Ovary (tissue), 9 donors: ENCODE results near the gene COL21A1. TPM values are rescaled to one million over a fixed set of nuclear protein-coding genes. Genes with fewer than 3 reads are reported as not detected.

ENCODE experiments used
- DNase-seq, 5 donors: peaks; one replicate each; pipeline ENCODE4 v3.0.0-alpha.2; 2019 to 2020
- H3K27ac ChIP-seq, 2 donors: fragments of 200-600 bp; one replicate each; pipeline versions ENCODE4 v1.5.1 to v1.8.0; 2019 to 2022
- H3K27me3 ChIP-seq: fragments of 200-600 bp; one replicate; pipeline ENCODE4 v1.8.0; 2022
- H3K36me3 ChIP-seq: fragments of 200-600 bp; sonication (generic); one replicate; pipeline ENCODE4 v1.5.1; 2019
- H3K4me1 ChIP-seq: one replicate; pipeline ENCODE4 v1.8.1; 2013; ENCODE audit warnings: mild to moderate bottlenecking, moderate library complexity; ENCODE audit not compliant: insufficient read depth
- H3K4me3 ChIP-seq: fragments of 200-600 bp; sonication (generic); one replicate; pipeline ENCODE4 v1.5.1; 2017
- H3K9me3 ChIP-seq, 2 donors: fragments of 200-600 bp in 1 of 2; sonication (generic) in 1 of 2; one replicate each; pipeline versions ENCODE4 v1.5.1 to v1.8.1; 2013 to 2019; ENCODE audit warnings: mild to moderate bottlenecking in 1 of 2, moderate library complexity in 1 of 2
- EP300 ChIP-seq: sonication (generic); formaldehyde crosslinking; IDR thresholded peaks from one replicate; pipeline ENCODE4 v1.6.1; 2017; ENCODE audit warnings: antibody characterized with exemption
- POLR2A ChIP-seq: fragments of 450-650 bp; IDR thresholded peaks from one replicate; pipeline ENCODE4 v1.6.1; 2017; ENCODE audit warnings: antibody characterized with exemption, mild to moderate bottlenecking, moderate library complexity
- WGBS, 3 donors: extraction: QIAGEN DNeasy Blood & Tissue Kit in 1 of 3; methylation state at CpG; one replicate each; pipeline versions ENCODE4 v1.1.5 to v1.1.7; 2013 to 2017; 5-methylcytosine and 5-hydroxymethylcytosine counted together
- intact Hi-C, 4 donors: fragments of 100-400 bp; cut with DNase I; formaldehyde crosslinking; loops; one replicate each; pipeline versions ENCODE4 v1.11.0 to v1.15.1; 2022 to 2023
- polyA plus RNA-seq, 2 donors: library from polyadenylated mRNA; stranded (reverse); fragments of 200-250 nt in 1 of 2; fragments of 350-450 nt in 1 of 2; fragmentation: Illumina TruSeq in 1 of 2; extraction: RNeasy Lipid Tissue Mini Kit (QIAGEN cat#74804) in 1 of 2; gene quantifications; one replicate each; pipeline ENCODE4 v1.2.3, GENCODE V29; 2013 to 2014
- total RNA-seq, 7 donors: library from RNA; depleted of rRNA in 2 of 7; stranded (reverse); fragments of >200 nt in 2 of 7; fragmentation: NEBNext Ultra II Directional in 3 of 7; extraction: Animal tissue kit (Norgen Biotek cat#: 25700) in 3 of 7; gene quantifications; one replicate each; pipeline versions ENCODE4 v1.1.0 to v1.2.4, GENCODE V29; 2016 to 2023
- TF ChIP-seq, protein P1 (sequence below), 3 donors: fragments of 450-650 bp in 2 of 3; fragments of 200-600 bp in 1 of 3; IDR thresholded peaks; one replicate each; pipeline versions ENCODE4 v1.5.1 to v1.8.0; 2016 to 2022; ENCODE audit warnings: antibody characterized with exemption in 3 of 3, mild to moderate bottlenecking in 1 of 3
- donor health status: DM: no; HTN: no; CAD: no; lungs with moderate emphysema.
- donor health status: DM: no; HTN: no; CAD: no.
- donor health status: Bipolar disorder and iron deficiency.
- donor health status: DM: yes; HTN: yes; CAD: no.
- donor health status: DM: no; HTN: no; CAD: no.
- donor health status: DM: yes; HTN: yes; CAD: no.

The COL21A1 gene
- total and polyA plus RNA-seq, 9 donors = 2.5 to 15.7 (median 4.0) TPM

DNA sequence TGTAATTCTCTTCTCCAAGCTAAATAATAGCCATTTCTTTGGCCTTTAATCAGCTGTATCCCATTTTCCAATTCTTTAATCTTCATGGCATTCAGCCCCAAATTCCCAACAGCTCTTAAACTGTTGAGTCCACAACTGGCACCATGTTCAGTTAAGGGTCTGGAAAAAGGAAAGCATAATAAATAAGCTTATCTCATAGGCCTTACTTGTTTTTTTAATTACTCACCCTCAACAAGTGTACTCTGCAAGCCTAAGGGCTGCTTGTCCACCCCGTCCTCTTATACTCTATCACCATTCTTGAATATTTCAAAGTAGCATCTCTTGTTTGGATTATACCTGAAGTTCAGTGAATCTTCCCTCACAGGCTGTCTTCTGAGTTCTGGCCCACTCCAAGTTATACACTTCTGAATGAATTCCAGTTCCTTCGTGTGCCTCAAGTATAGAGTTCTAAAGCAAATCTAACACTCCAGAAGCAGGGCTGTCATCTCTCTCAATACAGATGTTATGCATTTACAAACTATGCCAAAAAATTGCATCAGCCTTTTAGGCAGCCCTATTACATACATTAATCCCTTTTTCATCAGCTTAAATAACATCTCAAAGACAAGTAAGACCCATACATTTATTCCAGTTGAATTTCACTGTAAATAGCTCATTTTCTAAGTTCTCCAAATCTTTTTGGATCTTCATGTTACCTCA, 98.7 kb downstream of the COL21A1 start:
- H3K4me1 ChIP-seq = no peaks in the 10 kb centered on the region
- intact Hi-C loops = no loop called here
- H3K27me3 ChIP-seq = no peaks in the 10 kb centered on the region
- no peak overlapping the region for H3K27ac ChIP-seq
- 79 to 92% (median 82%) methylated on average over 2 of the region's 2 CpGs for WGBS, 3 donors
- H3K36me3 ChIP-seq = no peaks in the 10 kb centered on the region
- no peaks in the 10 kb centered on the region for H3K9me3 ChIP-seq
- DNase-seq = no peak
- no peak overlapping the region for H3K4me3 ChIP-seq
- TF ChIP-seq, protein P1, sequence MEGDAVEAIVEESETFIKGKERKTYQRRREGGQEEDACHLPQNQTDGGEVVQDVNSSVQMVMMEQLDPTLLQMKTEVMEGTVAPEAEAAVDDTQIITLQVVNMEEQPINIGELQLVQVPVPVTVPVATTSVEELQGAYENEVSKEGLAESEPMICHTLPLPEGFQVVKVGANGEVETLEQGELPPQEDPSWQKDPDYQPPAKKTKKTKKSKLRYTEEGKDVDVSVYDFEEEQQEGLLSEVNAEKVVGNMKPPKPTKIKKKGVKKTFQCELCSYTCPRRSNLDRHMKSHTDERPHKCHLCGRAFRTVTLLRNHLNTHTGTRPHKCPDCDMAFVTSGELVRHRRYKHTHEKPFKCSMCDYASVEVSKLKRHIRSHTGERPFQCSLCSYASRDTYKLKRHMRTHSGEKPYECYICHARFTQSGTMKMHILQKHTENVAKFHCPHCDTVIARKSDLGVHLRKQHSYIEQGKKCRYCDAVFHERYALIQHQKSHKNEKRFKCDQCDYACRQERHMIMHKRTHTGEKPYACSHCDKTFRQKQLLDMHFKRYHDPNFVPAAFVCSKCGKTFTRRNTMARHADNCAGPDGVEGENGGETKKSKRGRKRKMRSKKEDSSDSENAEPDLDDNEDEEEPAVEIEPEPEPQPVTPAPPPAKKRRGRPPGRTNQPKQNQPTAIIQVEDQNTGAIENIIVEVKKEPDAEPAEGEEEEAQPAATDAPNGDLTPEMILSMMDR (IDR thresholded peaks at IDR 0.05) = no peak
- TF ChIP-seq EP300 = no peak
- TF ChIP-seq POLR2A = no peak

DNA sequence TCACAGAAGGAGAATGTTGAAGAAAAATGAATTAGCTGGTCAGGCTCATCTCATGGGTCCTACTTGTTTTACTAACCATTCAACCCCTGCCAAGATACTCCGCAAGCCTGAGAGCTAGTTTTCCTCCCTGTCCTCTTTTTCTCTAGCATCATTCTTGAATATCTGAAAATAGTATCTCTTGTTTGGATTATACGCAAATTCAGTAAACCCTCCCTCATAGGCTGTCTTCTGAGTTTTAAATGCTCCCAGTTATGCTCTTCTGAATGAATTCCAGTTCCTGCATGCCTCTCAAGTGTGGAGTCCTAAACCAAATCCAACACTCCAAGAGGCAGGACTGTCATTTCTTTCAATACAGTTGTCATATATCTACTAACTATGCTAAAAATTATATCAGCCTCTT, 99.6 kb downstream of the COL21A1 start:
- WGBS, 3 donors = 84 to 94% (median 86%) methylated on average over 2 of the region's 2 CpGs
- DNase-seq = no peak
- Histone ChIP-seq H3K36me3 (no peaks in the 10 kb centered on the region), H3K27ac (no peak overlapping the region), H3K9me3 (no peaks in the 10 kb centered on the region), H3K4me1 (no peaks in the 10 kb centered on the region), H3K27me3 (no peaks in the 10 kb centered on the region), H3K4me3 (no peak overlapping the region)
- intact Hi-C loops = no loop called here
- TF ChIP-seq POLR2A (no peak), EP300 (no peak)
- TF ChIP-seq, protein P1 (IDR thresholded peaks at IDR 0.05) = no peak

DNA sequence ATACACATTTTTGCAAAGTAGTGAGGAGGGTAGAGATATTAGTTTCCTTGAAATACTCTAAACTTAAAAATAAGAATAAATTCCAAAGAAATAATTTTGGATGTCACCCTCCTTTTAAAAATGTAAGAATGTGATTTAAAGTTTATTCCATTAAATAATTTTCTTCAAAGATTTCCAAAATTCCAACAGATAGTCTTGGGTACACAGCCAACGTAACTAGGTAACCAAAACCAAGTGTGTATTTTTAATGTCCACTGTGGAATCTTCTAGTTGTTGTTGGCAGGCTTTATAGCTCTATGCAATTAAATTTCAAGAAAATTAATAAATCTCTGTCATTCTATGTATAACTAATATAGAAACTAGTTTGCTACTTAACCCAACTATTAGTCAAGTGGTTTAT, 101.3 kb downstream of the COL21A1 start:
- WGBS, 3 donors = 23 to 35% (median 32%) methylated on average over 1 of the region's 1 CpG
- H3K27ac ChIP-seq = no peak overlapping the region
- no peaks in the 10 kb centered on the region for H3K9me3 ChIP-seq
- intact Hi-C loops = no loop called here
- no peaks in the 10 kb centered on the region for H3K36me3 ChIP-seq
- DNase-seq = no peak
- TF ChIP-seq EP300 = no peak
- no peak for TF ChIP-seq POLR2A
- TF ChIP-seq, protein P1 (IDR thresholded peaks at IDR 0.05) = no peak
- no peaks in the 10 kb centered on the region for H3K4me1 ChIP-seq
- no peaks in the 10 kb centered on the region for H3K27me3 ChIP-seq
- H3K4me3 ChIP-seq = no peak overlapping the region

DNA sequence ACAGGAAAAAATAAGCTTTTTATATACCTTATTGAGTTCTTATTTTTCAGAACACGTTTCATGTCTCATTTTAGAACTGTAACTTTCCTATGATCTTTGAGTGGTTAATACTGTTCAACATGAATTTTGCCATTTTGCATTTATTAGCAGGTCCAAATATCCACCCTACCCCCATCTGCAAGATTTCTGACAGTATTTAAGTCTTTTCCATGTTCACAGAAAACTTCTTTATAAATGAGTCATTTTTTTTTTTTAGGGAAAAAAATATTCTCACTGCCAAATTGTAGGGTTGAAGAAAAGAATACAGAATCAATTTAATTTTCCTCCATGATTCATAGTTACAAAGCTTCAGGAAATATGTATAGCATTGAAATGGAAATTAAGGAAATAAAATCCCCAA, 101.8 kb downstream of the COL21A1 start:
- H3K27me3 ChIP-seq = no peaks in the 10 kb centered on the region
- no peak for DNase-seq
- no peak overlapping the region for H3K27ac ChIP-seq
- WGBS, 3 donors = 0 to 16% (median 0%) methylated on average over 1 of the region's 1 CpG
- H3K4me1 ChIP-seq = no peaks in the 10 kb centered on the region
- no peaks in the 10 kb centered on the region for H3K36me3 ChIP-seq
- intact Hi-C loops = no loop called here
- TF ChIP-seq POLR2A (no peak), EP300 (no peak)
- TF ChIP-seq, protein P1 (IDR thresholded peaks at IDR 0.05) = no peak
- no peak overlapping the region for H3K4me3 ChIP-seq
- H3K9me3 ChIP-seq = no peaks in the 10 kb centered on the region
